Neural cell (in vitro differentiated cells): ENCODE results near the gene INPP5E. TPM values are rescaled to one million over a fixed set of nuclear protein-coding genes. Genes with fewer than 3 reads are reported as not detected.

Experiments used
- H2AFZ ChIP-seq: fragments of 200-600, 300-800 bp; sonication (generic), shearing (Covaris generic); 2 replicates; pipeline ENCODE4 v1.6.0; 2014; ENCODE audit warnings: low read depth, mild to moderate bottlenecking, antibody characterized with exemption, low read length, moderate library complexity
- H3F3A ChIP-seq: fragments of 200-600 bp; shearing (Covaris generic); 2 replicates; pipeline ENCODE4 v1.6.1; 2016; ENCODE audit warnings: mild to moderate bottlenecking, moderate library complexity, mixed read lengths, antibody characterized with exemption, low read length; ENCODE audit not compliant: insufficient read depth, poor library complexity, severe bottlenecking
- H3K27ac ChIP-seq: fragments of 200-600, 300-800 bp; sonication (generic), shearing (Covaris generic); 2 replicates; pipeline ENCODE4 v1.5.1; 2014; ENCODE audit warnings: mild to moderate bottlenecking, low read length, moderate library complexity
- H3K27me3 ChIP-seq: fragments of 300-800, 200-600 bp; sonication (generic), shearing (Covaris generic); 2 replicates; pipeline ENCODE4 v1.6.0; 2014; ENCODE audit warnings: mild to moderate bottlenecking, low read depth, low read length, moderate library complexity; ENCODE audit not compliant: insufficient read depth
- H3K36me3 ChIP-seq: fragments of 300-800, 200-600 bp; sonication (generic), shearing (Covaris generic); 2 replicates; pipeline ENCODE4 v1.5.1; 2014; ENCODE audit warnings: mild to moderate bottlenecking, antibody characterized with exemption, low read length, moderate library complexity; ENCODE audit not compliant: insufficient read depth
- H3K4me2 ChIP-seq: fragments of 300-800, 200-600 bp; sonication (generic), shearing (Covaris generic); 2 replicates; pipeline ENCODE4 v1.6.0; 2014; ENCODE audit warnings: mild to moderate bottlenecking, low read length
- H3K4me3 ChIP-seq: fragments of 300-800, 200-600 bp; sonication (generic), shearing (Covaris generic); 2 replicates; pipeline ENCODE4 v1.5.1; 2014; ENCODE audit warnings: mild to moderate bottlenecking, low read length, moderate library complexity
- H3K79me2 ChIP-seq: fragments of 200-600 bp; shearing (Covaris generic); replicated peaks from 2 replicates; pipeline ENCODE4 v1.6.0; 2014; ENCODE audit warnings: mild to moderate bottlenecking, low read length, moderate library complexity; ENCODE audit not compliant: insufficient read depth
- H3K9ac ChIP-seq: fragments of 300-800, 200-600 bp; sonication (generic), shearing (Covaris generic); 2 replicates; pipeline ENCODE4 v1.6.1; 2016; ENCODE audit warnings: mild to moderate bottlenecking, low read length, mixed read lengths
- H3K9me2 ChIP-seq: fragments of 200-600 bp; shearing (Covaris generic); 2 replicates; pipeline ENCODE4 v1.6.1; 2016; ENCODE audit warnings: mild to moderate bottlenecking, low read length, mixed read lengths; ENCODE audit not compliant: insufficient read depth
- H3K9me3 ChIP-seq: fragments of 200-600, 300-800 bp; sonication (generic), shearing (Covaris generic); 2 replicates; pipeline ENCODE4 v1.6.1; 2016; ENCODE audit warnings: mild to moderate bottlenecking, mixed run types, low read length, moderate library complexity, mixed read lengths
- H4K20me1 ChIP-seq: fragments of 200-600 bp; shearing (Covaris generic); 2 replicates; pipeline ENCODE4 v1.6.1; 2016; ENCODE audit warnings: mild to moderate bottlenecking, mixed run types; ENCODE audit not compliant: insufficient read depth
- CTCF ChIP-seq: fragments of 450-650 bp; IDR thresholded peaks from 2 replicates; pipeline ENCODE4 v1.5.1; 2014; ENCODE audit warnings: antibody characterized with exemption, mild to moderate bottlenecking, moderate library complexity; ENCODE audit not compliant: poor library complexity, severe bottlenecking
- EP300 ChIP-seq: fragments of 450-650 bp; conservative IDR thresholded peaks from 2 replicates; pipeline ENCODE4 v1.6.1; 2014; ENCODE audit warnings: antibody characterized with exemption, mild to moderate bottlenecking, moderate library complexity; ENCODE audit not compliant: poor library complexity, severe bottlenecking
- EZH2 ChIP-seq: fragments of 200-600, 300-800 bp; shearing (Covaris generic), sonication (generic); IDR thresholded peaks from 2 replicates; pipeline ENCODE4 v1.6.1; 2014; ENCODE audit warnings: antibody characterized with exemption, low read length, borderline replicate concordance, mild to moderate bottlenecking; ENCODE audit not compliant: insufficient read depth, poor library complexity, severe bottlenecking
- MXI1 ChIP-seq: fragments of 450-650 bp; conservative IDR thresholded peaks from 2 replicates; pipeline ENCODE4 v1.6.1; 2014; ENCODE audit warnings: antibody characterized with exemption, mild to moderate bottlenecking; ENCODE audit not compliant: poor library complexity, severe bottlenecking
- POLR2AphosphoS5 ChIP-seq: IDR thresholded peaks from 2 replicates; pipeline ENCODE4 v1.6.1; 2012
- RAD21 ChIP-seq: fragments of 450-650 bp; conservative IDR thresholded peaks from 2 replicates; pipeline ENCODE4 v1.6.1; 2014; ENCODE audit warnings: antibody characterized with exemption, mild to moderate bottlenecking, moderate library complexity
- REST ChIP-seq: IDR thresholded peaks from 2 replicates; pipeline ENCODE4 v1.6.1; 2012; ENCODE audit warnings: borderline replicate concordance
- SMC3 ChIP-seq: fragments of 450-650 bp; conservative IDR thresholded peaks from 2 replicates; pipeline ENCODE4 v1.6.1; 2014; ENCODE audit warnings: antibody characterized with exemption, mild to moderate bottlenecking, moderate library complexity; ENCODE audit not compliant: poor library complexity
- TAF1 ChIP-seq: IDR thresholded peaks from 2 replicates; pipeline ENCODE4 v1.6.1; 2012; ENCODE audit warnings: low read depth
- polyA plus RNA-seq: library from polyadenylated mRNA; depleted of rRNA; stranded (reverse); fragments of >200 nt; gene quantifications from 2 replicates; pipeline ENCODE4 v1.2.3, GENCODE V29; 2014

The INPP5E gene
- polyA plus RNA-seq, 1 donor from 2014 or later, result 17.9 TPM

- peaks cover 32% of the 10 kb centered on the region for H3K79me2 ChIP-seq
- no peak for TF ChIP-seq EP300
- no peak for TF ChIP-seq REST
- no peak for TF ChIP-seq POLR2AphosphoS5
- TF ChIP-seq SMC3, result no peak
- no peak for TF ChIP-seq TAF1
- no peak for TF ChIP-seq EZH2
- TF ChIP-seq RAD21, result no peak
- no peak for TF ChIP-seq CTCF
- TF ChIP-seq MXI1, result no peak
- no peaks in the 10 kb centered on the region for H3F3A ChIP-seq
- no peak overlapping the region for H2AFZ ChIP-seq
- no peaks in the 10 kb centered on the region for H3K27me3 ChIP-seq
- H3K27ac ChIP-seq, result no peak overlapping the region
- H4K20me1 ChIP-seq, result no peaks in the 10 kb centered on the region
- no peak overlapping the region for H3K9ac ChIP-seq
- H3K4me2 ChIP-seq, result no peak overlapping the region
- H3K9me3 ChIP-seq, result no peaks in the 10 kb centered on the region
- peak overlapping the region; percentile 96 for H3K4me3 ChIP-seq
- H3K9me2 ChIP-seq, result no peaks in the 10 kb centered on the region
- no peaks in the 10 kb centered on the region for H3K36me3 ChIP-seq
Measured at GRCh38 chr9:136436055-136436634, 3.5 kb downstream of the INPP5E start.

GRCh38 chr9:136434580-136435169 lies 5.0 kb downstream of the INPP5E start:
- H3K4me3 ChIP-seq, result no peak overlapping the region
- H4K20me1 ChIP-seq, result no peaks in the 10 kb centered on the region
- H3K27me3 ChIP-seq, result no peaks in the 10 kb centered on the region
- no peak overlapping the region for H3K4me2 ChIP-seq
- no peaks in the 10 kb centered on the region for H3K36me3 ChIP-seq
- H2AFZ ChIP-seq, result no peak overlapping the region
- no peaks in the 10 kb centered on the region for H3K9me2 ChIP-seq
- H3K9me3 ChIP-seq, result no peaks in the 10 kb centered on the region
- H3F3A ChIP-seq, result no peaks in the 10 kb centered on the region
- H3K9ac ChIP-seq, result no peak overlapping the region
- H3K79me2 ChIP-seq, result peaks cover 32% of the 10 kb centered on the region
- no peak for TF ChIP-seq REST
- TF ChIP-seq MXI1, result no peak
- no peak for TF ChIP-seq RAD21
- TF ChIP-seq TAF1, result no peak
- no peak for TF ChIP-seq EP300
- TF ChIP-seq SMC3, result no peak
- TF ChIP-seq CTCF, result no peak
- no peak for TF ChIP-seq EZH2
- no peak for TF ChIP-seq POLR2AphosphoS5
- no peak overlapping the region for H3K27ac ChIP-seq
